GM12865 (cell line): ENCODE results near the gene PTPN18.
"Not testable (repeated sequence)": the region's sequence is repeated elsewhere in the genome, so short reads cannot be mapped to it uniquely, and the experiment has no call there.

Source experiments
- DNase-seq: peaks from one replicate; pipeline ENCODE4 v3.0.0; 2010; ENCODE audit warnings: low read depth
- H3K4me3 ChIP-seq: 2 replicates; pipeline ENCODE4 v1.5.1; 2011; ENCODE audit warnings: mild to moderate bottlenecking, low read depth, low read length, control low read depth
- TF ChIP-seq, protein P1 (sequence below): IDR thresholded peaks from 2 replicates; pipeline ENCODE4 v1.5.1; 2011; ENCODE audit warnings: low read length, control low read depth, low read depth, inconsistent platforms; ENCODE audit not compliant: insufficient read depth; ENCODE audit errors: missing control alignments

The PTPN18 gene

DNA sequence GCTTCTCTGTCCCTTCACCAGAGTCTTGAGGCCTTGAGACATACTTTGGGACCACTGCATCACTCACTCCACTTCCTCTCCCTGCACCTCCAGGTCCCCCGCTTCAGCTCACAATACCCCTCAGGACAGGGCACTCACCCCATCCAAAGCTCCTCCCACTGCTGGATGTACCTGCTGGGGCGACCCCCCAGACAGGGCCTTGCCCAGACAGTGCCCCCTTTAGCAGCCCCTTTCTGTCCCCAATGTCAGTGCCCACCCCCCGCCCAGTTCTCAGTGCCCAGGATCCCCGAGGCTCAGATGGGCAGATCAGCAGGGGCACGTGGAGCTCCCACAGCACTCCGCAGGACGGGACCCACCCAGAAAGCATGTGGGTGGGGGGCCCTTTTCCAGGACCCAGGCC lies 37.0 kb upstream of the PTPN18 start:
- no peak overlapping the region for H3K4me3 ChIP-seq
- TF ChIP-seq, protein P1, sequence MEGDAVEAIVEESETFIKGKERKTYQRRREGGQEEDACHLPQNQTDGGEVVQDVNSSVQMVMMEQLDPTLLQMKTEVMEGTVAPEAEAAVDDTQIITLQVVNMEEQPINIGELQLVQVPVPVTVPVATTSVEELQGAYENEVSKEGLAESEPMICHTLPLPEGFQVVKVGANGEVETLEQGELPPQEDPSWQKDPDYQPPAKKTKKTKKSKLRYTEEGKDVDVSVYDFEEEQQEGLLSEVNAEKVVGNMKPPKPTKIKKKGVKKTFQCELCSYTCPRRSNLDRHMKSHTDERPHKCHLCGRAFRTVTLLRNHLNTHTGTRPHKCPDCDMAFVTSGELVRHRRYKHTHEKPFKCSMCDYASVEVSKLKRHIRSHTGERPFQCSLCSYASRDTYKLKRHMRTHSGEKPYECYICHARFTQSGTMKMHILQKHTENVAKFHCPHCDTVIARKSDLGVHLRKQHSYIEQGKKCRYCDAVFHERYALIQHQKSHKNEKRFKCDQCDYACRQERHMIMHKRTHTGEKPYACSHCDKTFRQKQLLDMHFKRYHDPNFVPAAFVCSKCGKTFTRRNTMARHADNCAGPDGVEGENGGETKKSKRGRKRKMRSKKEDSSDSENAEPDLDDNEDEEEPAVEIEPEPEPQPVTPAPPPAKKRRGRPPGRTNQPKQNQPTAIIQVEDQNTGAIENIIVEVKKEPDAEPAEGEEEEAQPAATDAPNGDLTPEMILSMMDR, result no peak
- no peak for DNase-seq

DNA sequence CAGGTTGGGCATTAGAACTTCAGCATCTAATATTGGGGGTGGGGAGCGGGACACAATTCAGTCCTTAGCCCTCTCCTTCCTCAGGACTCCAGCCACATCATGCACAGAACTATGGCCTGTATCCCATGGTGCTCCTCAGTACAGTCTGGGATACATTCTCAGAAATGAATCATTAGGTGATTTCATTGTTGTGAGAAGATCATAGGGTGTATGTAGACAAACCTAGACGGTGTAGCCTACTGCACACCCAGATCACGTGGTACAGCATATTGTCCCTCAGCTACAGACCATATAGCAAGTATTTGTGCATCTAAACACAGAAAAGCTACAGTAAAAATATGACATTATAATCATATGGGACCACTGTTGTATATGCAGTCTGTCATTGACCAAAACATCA lies 36.3 kb upstream of the PTPN18 start:
- no peak overlapping the region for H3K4me3 ChIP-seq
- no peak for DNase-seq
- TF ChIP-seq, protein P1, result no peak

GRCh38 chr2:130327703-130328527 lies 27.9 kb upstream of the PTPN18 start:
- TF ChIP-seq, protein P1, result no peak
- no peak for DNase-seq
- no peak overlapping the region for H3K4me3 ChIP-seq

DNA sequence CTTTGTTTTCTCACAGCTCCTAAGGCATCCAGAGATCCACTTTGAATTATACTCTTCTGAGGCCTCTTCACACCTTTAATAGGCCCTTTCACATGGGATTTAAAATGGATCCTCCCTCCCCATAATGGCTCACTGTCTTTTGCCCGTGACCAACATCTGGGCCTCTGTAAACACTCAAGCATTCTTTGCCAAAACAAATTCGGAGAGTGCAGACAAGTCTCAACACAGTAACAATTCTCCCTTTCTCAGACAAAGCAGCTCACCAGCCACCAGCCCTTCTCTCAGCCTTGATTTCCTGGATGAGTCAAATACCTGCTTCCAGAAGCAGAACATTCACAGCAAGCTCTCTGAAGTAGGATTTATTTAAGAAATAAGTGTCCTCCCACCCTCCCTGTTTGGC lies 27.1 kb upstream of the PTPN18 start:
- DNase-seq, result no peak
- H3K4me3 ChIP-seq, result no peak overlapping the region
- TF ChIP-seq, protein P1, result no peak

- TF ChIP-seq, protein P1, result peak; percentile 94
- DNase-seq, result peak; percentile 79
- H3K4me3 ChIP-seq, result no peak overlapping the region
Measured at GRCh38 chr2:130332271-130333073, 23.4 kb upstream of the PTPN18 start.

DNA sequence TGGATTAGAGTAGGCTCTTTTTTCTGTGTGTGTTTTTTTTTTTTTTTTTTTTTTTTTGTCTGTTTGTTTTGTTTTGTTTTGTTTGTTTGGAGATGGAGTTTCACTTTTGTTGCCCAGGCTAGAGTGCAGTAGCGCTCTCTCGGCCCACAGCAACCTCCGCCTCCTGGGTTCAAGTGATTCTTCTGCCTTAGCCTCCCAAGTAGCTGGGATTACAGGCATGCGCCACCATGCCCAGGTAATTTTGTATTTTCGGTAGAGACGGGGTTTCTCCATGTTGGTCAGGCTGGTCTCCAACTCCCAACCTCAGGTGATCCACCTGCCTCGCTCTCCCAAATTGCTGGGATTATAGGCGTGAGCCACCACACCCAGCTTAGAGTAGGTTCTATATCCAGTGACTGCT lies 22.6 kb upstream of the PTPN18 start:
- DNase-seq, H3K4me3 ChIP-seq: not testable (repeated sequence)

DNA sequence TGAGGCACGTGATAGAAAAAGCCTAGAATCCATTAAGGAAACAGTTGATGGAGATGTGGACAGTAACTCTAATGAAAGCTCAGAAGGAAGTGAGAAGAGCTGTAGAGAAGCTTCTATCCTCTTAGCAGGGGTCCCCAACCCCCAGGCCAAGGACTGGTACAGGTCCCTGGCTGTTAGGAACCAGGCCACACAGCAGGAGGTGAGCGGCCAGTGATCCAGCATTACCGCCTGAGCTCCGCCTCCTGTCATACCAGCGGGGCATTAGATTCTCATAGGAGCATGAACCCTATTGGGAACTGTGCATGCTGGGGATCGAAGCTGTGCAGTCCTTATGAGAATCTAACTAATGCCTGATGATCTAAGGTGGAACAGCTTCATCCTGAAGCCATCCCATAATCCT lies 21.8 kb upstream of the PTPN18 start:
- H3K4me3 ChIP-seq, result no peak overlapping the region
- no peak for DNase-seq
- TF ChIP-seq, protein P1, result no peak
